SK-N-SH (cell line): ENCODE data around the gene MRM1. TPM values are rescaled to one million over a fixed set of nuclear protein-coding genes. Genes with fewer than 3 reads are reported as not detected.

Experiments
- CTCF ChIA-PET: fragments of 300-600, 350-600 bp; formaldehyde crosslinking; extraction: SDS; loops from one replicate; lab custom pipeline; 2021; lab: Yijun Ruan, JAX
- POLR2A ChIA-PET: fragments of 350-600 bp; sonication (Branson Sonifier 250); formaldehyde crosslinking; extraction: SDS; loops from one replicate; lab custom pipeline; 2020; ENCODE audit warnings: antibody characterized with exemption, inconsistent platforms; lab: Yijun Ruan, JAX
- DNase-seq: peaks from one replicate; pipeline ENCODE4 v3.0.0; 2012
- H2AFZ ChIP-seq: fragments of 200-600 bp; sonication (generic); 2 replicates; pipeline ENCODE4 v1.8.1; 2016; ENCODE audit warnings: antibody characterized with exemption, mild to moderate bottlenecking, low read depth
- H3F3A ChIP-seq: fragments of 200-600 bp; sonication (generic); replicated peaks from 2 replicates; pipeline ENCODE3; 2016; ENCODE audit warnings: antibody characterized with exemption, mild to moderate bottlenecking; ENCODE audit not compliant: insufficient read depth
- H3K27ac ChIP-seq, 2 experiments: fragments of 200-500 bp in 1 of 2; fragments of 200-600 bp in 1 of 2; sonication (Bioruptor generic) in 1 of 2; sonication (generic), shearing (Covaris generic) in 1 of 2; 2 replicates each; pipeline versions ENCODE4 v1.5.1 to v1.6.1; 2014 to 2016; ENCODE audit warnings: low read depth in 2 of 2, inconsistent platforms in 1 of 2, low read length in 1 of 2, mild to moderate bottlenecking in 1 of 2, mixed read lengths in 1 of 2
- H3K27me3 ChIP-seq: fragments of 200-600 bp; sonication (generic), shearing (Covaris generic); 2 replicates; pipeline ENCODE4 v1.6.1; 2016; ENCODE audit warnings: mixed run types; ENCODE audit not compliant: insufficient read depth
- H3K36me3 ChIP-seq, 2 experiments: fragments of 200-500 bp in 1 of 2; fragments of 200-600 bp in 1 of 2; sonication (Bioruptor generic) in 1 of 2; sonication (generic) in 1 of 2; replicated peaks in 1 of 2; 2 replicates each; pipeline versions ENCODE3 to v1.5.1; 2014 to 2016; ENCODE audit warnings: low read length in 1 of 2, mild to moderate bottlenecking in 1 of 2; ENCODE audit not compliant: insufficient read depth in 2 of 2, control insufficient read depth in 1 of 2
- H3K4me1 ChIP-seq, 2 experiments: fragments of 200-500 bp in 1 of 2; fragments of 200-600 bp in 1 of 2; sonication (Bioruptor generic) in 1 of 2; sonication (generic), shearing (Covaris generic) in 1 of 2; 2 replicates each; pipeline versions ENCODE4 v1.5.1 to v1.6.1; 2014 to 2016; ENCODE audit warnings: low read depth in 1 of 2, low read length in 1 of 2, mixed run types in 1 of 2; ENCODE audit not compliant: insufficient read depth in 2 of 2, control insufficient read depth in 1 of 2
- H3K4me2 ChIP-seq: fragments of 200-600 bp; sonication (generic), shearing (Covaris generic); 2 replicates; pipeline ENCODE4 v1.6.1; 2017; ENCODE audit warnings: mixed run types
- H3K4me3 ChIP-seq, 2 experiments: fragments of 200-500 bp in 1 of 2; fragments of 200-600 bp in 1 of 2; sonication (Bioruptor generic) in 1 of 2; sonication (generic), shearing (Covaris generic) in 1 of 2; 2 replicates each; pipeline versions ENCODE4 v1.5.1 to v1.8.1; 2014 to 2016; ENCODE audit warnings: low read depth in 2 of 2, inconsistent platforms in 1 of 2, low read length in 1 of 2, mild to moderate bottlenecking in 1 of 2, mixed read lengths in 1 of 2, moderate library complexity in 1 of 2
- H3K79me2 ChIP-seq: fragments of 200-600 bp; sonication (generic); 2 replicates; pipeline ENCODE4 v1.8.1; 2017; ENCODE audit warnings: mild to moderate bottlenecking; ENCODE audit not compliant: insufficient read depth
- H3K9ac ChIP-seq: fragments of 200-600 bp; sonication (generic); 2 replicates; pipeline ENCODE4 v1.6.1; 2017; ENCODE audit warnings: mixed run types
- H3K9me2 ChIP-seq: fragments of 200-600 bp; sonication (generic); 2 replicates; pipeline ENCODE4 v1.6.1; 2017; ENCODE audit warnings: mixed run types
- H3K9me3 ChIP-seq: fragments of 200-600 bp; sonication (generic); 2 replicates; pipeline ENCODE4 v1.6.1; 2017; ENCODE audit warnings: mixed run types, mild to moderate bottlenecking, moderate library complexity
- H4K20me1 ChIP-seq: fragments of 200-600 bp; sonication (generic); 2 replicates; pipeline ENCODE4 v1.6.1; 2017; ENCODE audit warnings: mild to moderate bottlenecking, mixed run types; ENCODE audit not compliant: insufficient read depth
- CHD2 ChIP-seq: fragments of 150-350 bp; IDR thresholded peaks from 2 replicates; pipeline ENCODE4 v1.6.1; 2018; ENCODE audit warnings: low read length; ENCODE audit not compliant: partially characterized antibody
- ELF1 ChIP-seq: IDR thresholded peaks from 2 replicates; pipeline ENCODE4 v1.4.0; 2012
- FOSL2 ChIP-seq: IDR thresholded peaks from 2 replicates; pipeline ENCODE4 v1.4.0; 2012; ENCODE audit warnings: low read depth, mild to moderate bottlenecking, moderate library complexity, borderline replicate concordance
- FOXJ3 ChIP-seq: sonication (generic); formaldehyde crosslinking; IDR thresholded peaks from 2 replicates; pipeline ENCODE4 v1.5.1; 2020; ENCODE audit warnings: mild to moderate bottlenecking, missing genetic modification reagents
- FOXM1 ChIP-seq: IDR thresholded peaks from 2 replicates; pipeline ENCODE4 v1.4.0; 2012; ENCODE audit warnings: low read depth, mild to moderate bottlenecking
- JUND ChIP-seq: IDR thresholded peaks from 2 replicates; pipeline ENCODE4 v1.4.0; 2012
- MEF2A ChIP-seq: IDR thresholded peaks from 2 replicates; pipeline ENCODE4 v1.4.0; 2012; ENCODE audit warnings: low read depth, borderline replicate concordance
- MXI1 ChIP-seq: IDR thresholded peaks from 2 replicates; pipeline ENCODE4 v1.6.1; 2012; ENCODE audit warnings: mild to moderate bottlenecking, low read depth, low read length, improper control_type of control experiment
- RCOR1 ChIP-seq: fragments of 150-350 bp; IDR thresholded peaks from 2 replicates; pipeline ENCODE4 v1.6.1; 2017; ENCODE audit warnings: antibody characterized with exemption, low read length
- RFX5 ChIP-seq: IDR thresholded peaks from 2 replicates; pipeline ENCODE4 v1.6.1; 2012; ENCODE audit warnings: mild to moderate bottlenecking, improper control_type of control experiment, low read length
- RXRA ChIP-seq: IDR thresholded peaks from 2 replicates; pipeline ENCODE4 v1.4.0; 2012; ENCODE audit warnings: low read depth, mild to moderate bottlenecking, borderline replicate concordance
- SMC3 ChIP-seq: IDR thresholded peaks from 2 replicates; pipeline ENCODE4 v1.6.1; 2012; ENCODE audit warnings: low read depth, low read length, improper control_type of control experiment
- TAF1 ChIP-seq: IDR thresholded peaks from 2 replicates; pipeline ENCODE4 v1.6.1; 2012; ENCODE audit warnings: low read depth, mild to moderate bottlenecking, low read length, moderate library complexity, borderline replicate concordance
- TEAD4 ChIP-seq: IDR thresholded peaks from 2 replicates; pipeline ENCODE4 v1.4.0; 2012; ENCODE audit warnings: mild to moderate bottlenecking, borderline replicate concordance; ENCODE audit not compliant: insufficient read depth
- WGBS: methylation state at CpG from one replicate; pipeline ENCODE4 v1.1.6; 2017; ENCODE audit warnings: low lambda C conversion rate; 5-methylcytosine and 5-hydroxymethylcytosine counted together
- polyA plus RNA-seq, 3 experiments: library from polyadenylated mRNA; depleted of rRNA; stranded (reverse); fragments of >200 nt; gene quantifications; 2 replicates each; pipeline ENCODE4 v1.2.3, GENCODE V29; 2012
- TF ChIP-seq, protein P1 (sequence below): IDR thresholded peaks from 2 replicates; pipeline ENCODE4 v1.6.1; 2012; ENCODE audit warnings: mild to moderate bottlenecking, low read depth, low read length, moderate library complexity
- TF ChIP-seq, protein P2 (sequence below): fragments of 150-350 bp; IDR thresholded peaks from 2 replicates; pipeline ENCODE4 v1.6.1; 2017; ENCODE audit warnings: antibody characterized with exemption, low read length, low read depth, borderline replicate concordance
- TF ChIP-seq, protein P3 (sequence below): IDR thresholded peaks from 2 replicates; pipeline ENCODE4 v1.4.0; 2012; ENCODE audit warnings: low read depth

MRM1 gene
- polyA plus RNA-seq, 1 of the 3 experiments (the other 2 are of a cell fraction): 9.8 TPM

DNA sequence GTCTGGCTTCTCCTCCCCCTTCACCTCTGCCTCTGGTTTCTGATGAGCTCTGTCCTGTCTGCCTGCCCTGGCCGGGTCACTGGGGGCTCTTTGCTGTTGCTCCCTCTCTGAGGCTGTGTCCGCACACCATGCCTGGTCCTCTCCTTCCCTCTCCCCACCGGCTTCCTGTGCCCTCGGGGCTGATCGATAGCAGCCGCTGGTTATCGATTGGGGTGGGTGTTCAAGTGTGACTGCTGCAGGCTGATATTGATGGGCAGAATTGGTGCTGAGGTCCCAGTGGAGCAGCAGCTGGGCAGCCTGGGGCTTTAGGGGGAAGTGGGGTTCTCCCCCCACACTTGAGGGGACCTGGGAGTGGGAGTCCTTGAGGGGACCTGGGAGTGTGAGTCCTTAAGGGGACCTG lies 16.4 kb downstream of the MRM1 start:
- WGBS: 80% methylated on average over 7 of the region's 7 CpGs
- TF ChIP-seq TAF1: no peak
- TF ChIP-seq JUND: no peak
- no peak for TF ChIP-seq FOSL2
- no peak for TF ChIP-seq MXI1
- TF ChIP-seq, protein P1, sequence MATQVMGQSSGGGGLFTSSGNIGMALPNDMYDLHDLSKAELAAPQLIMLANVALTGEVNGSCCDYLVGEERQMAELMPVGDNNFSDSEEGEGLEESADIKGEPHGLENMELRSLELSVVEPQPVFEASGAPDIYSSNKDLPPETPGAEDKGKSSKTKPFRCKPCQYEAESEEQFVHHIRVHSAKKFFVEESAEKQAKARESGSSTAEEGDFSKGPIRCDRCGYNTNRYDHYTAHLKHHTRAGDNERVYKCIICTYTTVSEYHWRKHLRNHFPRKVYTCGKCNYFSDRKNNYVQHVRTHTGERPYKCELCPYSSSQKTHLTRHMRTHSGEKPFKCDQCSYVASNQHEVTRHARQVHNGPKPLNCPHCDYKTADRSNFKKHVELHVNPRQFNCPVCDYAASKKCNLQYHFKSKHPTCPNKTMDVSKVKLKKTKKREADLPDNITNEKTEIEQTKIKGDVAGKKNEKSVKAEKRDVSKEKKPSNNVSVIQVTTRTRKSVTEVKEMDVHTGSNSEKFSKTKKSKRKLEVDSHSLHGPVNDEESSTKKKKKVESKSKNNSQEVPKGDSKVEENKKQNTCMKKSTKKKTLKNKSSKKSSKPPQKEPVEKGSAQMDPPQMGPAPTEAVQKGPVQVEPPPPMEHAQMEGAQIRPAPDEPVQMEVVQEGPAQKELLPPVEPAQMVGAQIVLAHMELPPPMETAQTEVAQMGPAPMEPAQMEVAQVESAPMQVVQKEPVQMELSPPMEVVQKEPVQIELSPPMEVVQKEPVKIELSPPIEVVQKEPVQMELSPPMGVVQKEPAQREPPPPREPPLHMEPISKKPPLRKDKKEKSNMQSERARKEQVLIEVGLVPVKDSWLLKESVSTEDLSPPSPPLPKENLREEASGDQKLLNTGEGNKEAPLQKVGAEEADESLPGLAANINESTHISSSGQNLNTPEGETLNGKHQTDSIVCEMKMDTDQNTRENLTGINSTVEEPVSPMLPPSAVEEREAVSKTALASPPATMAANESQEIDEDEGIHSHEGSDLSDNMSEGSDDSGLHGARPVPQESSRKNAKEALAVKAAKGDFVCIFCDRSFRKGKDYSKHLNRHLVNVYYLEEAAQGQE: no peak
- no peak for TF ChIP-seq TEAD4
- no peak for TF ChIP-seq FOXJ3 (CRISPR knock-in tag)
- TF ChIP-seq, protein P2, sequence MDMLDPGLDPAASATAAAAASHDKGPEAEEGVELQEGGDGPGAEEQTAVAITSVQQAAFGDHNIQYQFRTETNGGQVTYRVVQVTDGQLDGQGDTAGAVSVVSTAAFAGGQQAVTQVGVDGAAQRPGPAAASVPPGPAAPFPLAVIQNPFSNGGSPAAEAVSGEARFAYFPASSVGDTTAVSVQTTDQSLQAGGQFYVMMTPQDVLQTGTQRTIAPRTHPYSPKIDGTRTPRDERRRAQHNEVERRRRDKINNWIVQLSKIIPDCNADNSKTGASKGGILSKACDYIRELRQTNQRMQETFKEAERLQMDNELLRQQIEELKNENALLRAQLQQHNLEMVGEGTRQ: no peak
- no peak for TF ChIP-seq RCOR1
- TF ChIP-seq, protein P3, sequence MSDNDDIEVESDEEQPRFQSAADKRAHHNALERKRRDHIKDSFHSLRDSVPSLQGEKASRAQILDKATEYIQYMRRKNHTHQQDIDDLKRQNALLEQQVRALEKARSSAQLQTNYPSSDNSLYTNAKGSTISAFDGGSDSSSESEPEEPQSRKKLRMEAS: no peak
- no peak for TF ChIP-seq RXRA
- H4K20me1 ChIP-seq: no peaks in the 10 kb centered on the region
- H2AFZ ChIP-seq: no peak overlapping the region
- H3F3A ChIP-seq: no peaks in the 10 kb centered on the region
- H3K27me3 ChIP-seq: no peaks in the 10 kb centered on the region
- no peaks in the 10 kb centered on the region for H3K9me2 ChIP-seq
- no peak for DNase-seq
- H3K79me2 ChIP-seq: no peaks in the 10 kb centered on the region
- H3K9ac ChIP-seq: no peak overlapping the region
- H3K36me3 ChIP-seq: no peaks in the 10 kb centered on the region
- POLR2A ChIA-PET: no interaction called here
- H3K9me3 ChIP-seq: no peaks in the 10 kb centered on the region
- H3K4me2 ChIP-seq: no peak overlapping the region
- CTCF ChIA-PET: interaction anchor here (0.6 to 8.2 kb wide), 5 partner anchors 8 to 622 kb away, joined by 3 to 50 read pairs (median 5); no protein-coding TSS in a partner anchor
- no peak overlapping the region for H3K4me3 ChIP-seq
- no peaks in the 10 kb centered on the region for H3K4me1 ChIP-seq
- H3K27ac ChIP-seq: no peak overlapping the region

DNA sequence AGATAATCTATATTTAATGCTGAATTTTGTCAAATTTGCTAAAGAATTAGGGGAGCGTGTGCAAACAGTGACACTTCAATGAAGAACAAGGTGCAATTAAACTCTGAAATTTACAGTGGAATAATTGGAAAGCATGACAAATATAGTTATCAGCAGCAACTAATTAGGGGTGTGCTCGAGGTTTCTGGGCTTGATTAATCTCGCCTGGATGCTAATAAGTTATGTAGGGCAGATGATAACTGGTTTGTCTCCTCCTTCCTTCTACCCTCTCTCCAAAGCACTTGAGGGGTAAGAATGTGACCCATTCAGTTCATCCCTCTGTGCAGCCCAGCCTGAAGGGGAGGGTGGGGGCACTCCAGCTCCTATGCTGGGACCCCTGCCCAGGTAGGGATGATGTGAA lies 21.9 kb downstream of the MRM1 start:
- DNase-seq: no peak
- no peak overlapping the region for H3K4me3 ChIP-seq
- H3K9me3 ChIP-seq: no peaks in the 10 kb centered on the region
- no peak overlapping the region for H3K4me2 ChIP-seq
- H3K9ac ChIP-seq: no peak overlapping the region
- H3K27me3 ChIP-seq: no peaks in the 10 kb centered on the region
- H3K79me2 ChIP-seq: no peaks in the 10 kb centered on the region
- H3F3A ChIP-seq: no peaks in the 10 kb centered on the region
- POLR2A ChIA-PET: no interaction called here
- TF ChIP-seq, protein P2: no peak
- TF ChIP-seq TAF1: no peak
- no peak for TF ChIP-seq FOXM1
- no peak for TF ChIP-seq RFX5
- TF ChIP-seq MEF2A: no peak
- no peak for TF ChIP-seq ELF1
- no peak for TF ChIP-seq SMC3
- TF ChIP-seq CHD2: no peak
- no peaks in the 10 kb centered on the region for H4K20me1 ChIP-seq
- H3K27ac ChIP-seq: no peak overlapping the region
- 58% methylated on average over 3 of the region's 3 CpGs for WGBS
- peaks cover 0 to 10% of the 10 kb centered on the region in 2 experiments; a peak in 1 of 4 replicates for H3K4me1 ChIP-seq
- H2AFZ ChIP-seq: no peak overlapping the region
- H3K36me3 ChIP-seq: no peaks in the 10 kb centered on the region
- CTCF ChIA-PET: interaction anchor here (1.0 to 13.5 kb wide), 4 partner anchors 9 to 617 kb away, joined by 4 to 236 read pairs (median 46); partner anchors contain the start of gene MRM1
- no peaks in the 10 kb centered on the region for H3K9me2 ChIP-seq
